ENCODE measurements around the gene NOL4L.
A peak's percentile ranks its signal among the peaks of the same experiment; 100 is the strongest.

Gene NOL4L

DNA sequence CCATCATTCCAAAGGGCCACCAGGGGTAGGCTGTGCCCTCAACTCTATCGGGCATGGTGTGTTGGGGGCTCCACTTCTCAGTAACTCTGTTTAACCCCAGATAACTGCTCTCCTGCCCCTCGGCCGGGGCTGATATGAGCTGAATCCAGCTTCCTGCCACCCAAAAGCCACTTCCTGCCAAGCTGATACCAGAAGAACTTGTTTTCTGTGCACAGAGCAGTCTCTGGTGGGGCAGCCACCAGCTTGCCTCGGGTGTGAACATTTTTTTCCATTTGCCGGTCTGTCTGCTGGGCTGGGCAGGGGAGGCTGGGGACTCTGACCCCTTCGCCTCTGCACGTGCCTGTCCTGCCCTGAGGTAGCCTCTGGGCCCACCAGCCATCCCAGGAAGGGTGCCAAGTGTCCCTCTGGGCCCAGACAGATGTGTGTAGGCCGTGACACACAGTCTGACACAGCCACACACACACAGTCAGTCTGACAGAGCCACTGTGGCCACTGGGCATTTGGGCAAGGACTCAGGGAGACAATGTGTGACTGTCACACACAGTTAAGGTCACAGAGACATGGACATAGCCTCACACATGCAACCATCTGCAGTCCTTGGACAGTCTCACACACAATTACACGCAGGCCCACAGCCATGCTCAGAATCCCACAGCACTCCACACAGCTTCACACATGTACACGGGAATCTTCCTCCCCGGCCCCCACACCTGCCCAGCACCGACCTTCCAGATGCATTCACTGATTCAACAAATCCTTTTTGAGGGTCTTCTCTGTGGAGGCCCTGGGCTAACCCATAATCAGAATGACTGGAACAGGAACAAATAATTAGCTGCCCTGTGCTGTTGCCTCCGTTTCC lies 45.1 kb downstream of the NOL4L start:
- DNase-seq (ENCODE audit: low spot score): no peak

DNA sequence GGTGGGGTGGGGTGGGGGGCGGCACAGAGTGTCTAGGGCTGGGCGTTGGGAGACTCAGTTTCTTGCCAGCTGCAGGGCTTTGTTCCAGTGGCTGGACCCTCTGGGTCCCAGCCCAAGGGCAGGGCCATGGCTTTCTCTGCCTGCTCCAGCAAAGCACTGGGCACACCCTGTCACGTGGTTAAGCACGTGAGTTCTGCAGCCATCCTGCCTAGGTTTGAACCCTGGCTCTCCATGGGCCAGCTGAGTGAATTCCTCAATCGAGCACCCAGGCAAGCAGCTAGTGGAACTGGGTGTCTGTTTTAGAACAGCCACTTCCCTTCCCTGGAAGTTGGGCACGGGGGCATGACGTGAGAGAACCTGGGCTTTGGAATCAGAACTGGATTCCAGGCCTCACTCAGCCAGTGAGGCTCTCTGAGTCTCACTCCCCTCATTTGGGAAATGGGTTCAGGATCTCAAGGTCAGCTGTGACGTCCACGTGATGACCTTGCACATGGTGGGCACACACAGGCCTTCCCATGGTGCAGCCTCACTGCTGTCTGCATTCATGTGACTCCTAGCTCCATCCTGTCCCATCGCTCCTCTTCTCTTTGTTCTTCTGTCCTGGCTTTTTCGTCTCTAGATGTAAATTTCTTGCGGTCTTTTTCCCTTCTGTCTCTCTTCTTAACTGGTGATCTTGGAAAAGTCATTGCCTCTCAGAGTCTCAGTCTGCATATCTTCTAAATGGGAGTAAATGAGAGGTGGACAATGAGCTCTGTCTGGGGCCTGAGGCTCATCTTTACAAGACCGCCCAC lies 45.9 kb downstream of the NOL4L start:
- no peak for DNase-seq (ENCODE audit: low spot score)

DNA sequence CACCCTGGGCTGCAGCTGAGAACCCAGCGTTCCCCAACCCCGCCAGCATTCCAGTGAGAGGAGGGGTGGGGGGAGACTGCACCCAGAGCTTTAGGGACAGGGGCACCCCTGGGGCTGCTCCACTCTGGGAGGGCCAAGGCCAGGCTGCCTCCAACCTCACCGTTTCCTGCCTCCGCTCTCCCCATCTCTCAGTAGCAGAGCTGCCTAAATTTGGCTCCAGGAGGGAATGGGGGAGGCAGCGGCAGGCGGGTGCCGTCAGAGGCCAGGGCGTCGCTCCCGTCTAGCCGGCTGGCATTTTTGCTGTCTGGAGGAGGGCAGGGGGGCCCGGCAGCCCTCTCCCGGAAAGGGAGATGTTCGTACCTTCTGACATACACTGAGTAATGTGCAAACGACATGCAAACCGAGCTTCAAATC lies 46.6 kb downstream of the NOL4L start:
- DNase-seq (ENCODE audit: low spot score): no peak

DNA sequence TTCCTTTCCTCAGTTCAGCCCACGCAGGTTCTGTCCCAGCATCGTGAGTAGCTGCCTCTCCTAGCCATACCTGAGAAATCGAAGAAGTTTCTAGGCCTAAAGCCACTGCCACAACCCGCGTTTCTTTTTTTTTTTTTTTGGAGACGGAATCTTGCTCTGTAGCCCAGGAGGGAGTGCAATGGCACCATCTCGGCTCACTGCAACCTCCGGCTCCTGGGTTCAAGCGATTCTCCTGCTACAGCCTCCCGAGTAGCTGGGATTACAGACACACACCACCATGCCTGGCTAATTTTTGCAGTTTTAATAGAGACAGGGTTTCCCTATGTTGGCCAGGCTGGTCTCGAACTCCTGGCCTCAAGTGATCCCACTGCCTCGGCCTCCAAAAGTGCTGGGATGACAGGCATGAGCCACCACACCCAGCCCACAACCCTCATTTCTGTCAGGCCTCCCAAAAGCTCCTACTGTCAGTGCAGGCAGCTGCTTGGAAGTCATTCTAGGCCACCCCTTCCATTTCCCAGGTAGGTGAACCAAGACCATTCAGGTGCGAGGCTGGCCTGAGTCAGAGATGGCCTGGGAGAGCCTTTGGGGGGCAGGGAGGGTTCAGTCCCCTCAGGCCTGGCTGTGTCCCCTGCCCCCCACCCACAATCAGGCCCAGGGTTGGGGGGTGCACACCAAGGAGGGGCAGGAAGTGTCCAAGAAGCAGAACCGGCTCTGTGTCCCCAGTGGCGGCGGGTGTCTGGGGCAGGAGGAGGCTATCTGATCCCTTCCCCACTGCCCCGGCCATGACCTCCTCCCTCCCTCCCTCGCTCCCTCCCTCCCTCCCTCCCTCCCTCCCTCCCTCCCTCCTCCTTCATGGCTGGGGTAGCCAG lies 47.2 kb downstream of the NOL4L start:
- no peak for DNase-seq (ENCODE audit: low spot score)

DNA sequence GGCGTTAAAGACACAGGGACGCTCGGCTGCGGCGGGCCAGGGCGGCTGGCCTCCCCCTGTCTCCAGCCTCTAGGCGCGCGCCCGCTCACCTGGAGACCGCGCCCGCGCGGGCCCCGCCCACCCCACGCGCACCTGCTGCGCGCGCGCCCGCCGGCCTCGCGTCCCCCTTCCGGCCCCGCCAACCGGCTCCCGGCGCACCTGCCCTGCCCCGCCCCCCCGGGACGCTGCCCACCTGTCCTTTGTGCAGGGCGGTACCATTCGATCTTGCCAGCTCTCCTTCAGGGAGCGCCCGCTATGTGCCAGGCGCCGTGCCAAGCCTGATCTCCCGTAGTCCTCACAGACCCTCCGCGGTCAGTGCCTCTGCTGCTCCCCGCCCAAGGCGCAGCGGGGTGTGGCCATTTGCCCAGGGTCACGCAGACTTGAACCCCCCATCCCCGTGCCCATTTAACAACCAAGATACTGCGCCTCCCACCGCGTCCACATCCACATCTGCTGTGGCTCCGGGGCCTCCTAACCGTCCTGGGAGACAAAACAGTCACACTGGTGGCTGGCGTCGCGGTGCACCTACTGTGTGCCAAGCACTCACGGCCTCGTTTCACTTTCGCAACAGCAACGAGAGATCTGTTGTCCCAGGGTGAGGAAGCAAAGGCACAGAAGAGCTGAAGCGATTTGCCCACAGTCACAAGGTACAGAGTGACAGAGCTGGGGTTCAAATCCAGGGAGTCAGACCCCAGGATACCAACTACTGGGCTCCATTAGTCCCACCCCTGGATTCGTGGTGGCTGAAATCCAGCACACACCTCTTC lies 48.1 kb downstream of the NOL4L start:
- no peak for DNase-seq (ENCODE audit: low spot score)

DNA sequence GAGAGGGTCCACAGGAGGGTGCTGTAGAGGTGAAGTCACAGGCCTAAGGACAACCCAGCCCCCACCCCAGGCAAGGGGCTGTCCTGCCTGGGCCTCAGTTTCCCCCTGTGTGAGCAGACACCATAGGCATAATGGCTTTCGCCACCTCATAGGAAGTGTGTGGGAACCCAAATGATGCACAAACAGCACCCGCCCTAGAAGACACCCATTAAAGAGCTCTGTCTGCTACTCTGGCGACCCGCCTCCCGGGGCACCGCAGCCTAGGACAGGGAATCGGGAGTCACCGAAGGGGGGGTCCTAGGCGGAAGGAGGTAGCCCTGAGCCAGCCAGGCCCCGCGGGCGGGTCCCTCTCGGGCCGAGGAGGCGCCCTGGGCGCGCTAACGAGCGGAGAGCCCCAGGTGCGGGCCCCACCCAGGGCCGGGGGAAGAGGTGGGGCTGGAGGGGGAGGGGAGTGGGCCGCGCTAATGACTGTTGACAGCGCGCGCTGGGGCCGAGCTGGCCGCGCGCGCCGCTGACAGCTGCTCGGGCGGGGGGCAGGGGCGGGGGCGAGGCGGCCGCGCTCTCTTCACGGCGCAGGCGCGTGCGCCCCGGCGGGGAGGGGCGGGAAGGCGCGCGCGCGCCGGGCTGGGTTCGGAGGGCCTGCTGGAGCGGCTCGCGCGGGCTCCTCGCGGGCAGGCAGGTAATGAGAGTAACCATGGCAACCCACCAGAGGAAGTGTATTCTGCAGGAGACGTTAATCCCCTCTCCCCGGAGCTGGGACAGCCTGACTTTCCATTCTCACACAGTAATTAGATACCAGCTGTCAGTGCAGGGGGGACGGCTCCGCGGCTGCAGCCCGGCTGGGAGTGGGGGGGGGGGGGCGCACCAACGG lies 48.9 kb downstream of the NOL4L start:
- DNase-seq (ENCODE audit: low spot score): no peak

DNA sequence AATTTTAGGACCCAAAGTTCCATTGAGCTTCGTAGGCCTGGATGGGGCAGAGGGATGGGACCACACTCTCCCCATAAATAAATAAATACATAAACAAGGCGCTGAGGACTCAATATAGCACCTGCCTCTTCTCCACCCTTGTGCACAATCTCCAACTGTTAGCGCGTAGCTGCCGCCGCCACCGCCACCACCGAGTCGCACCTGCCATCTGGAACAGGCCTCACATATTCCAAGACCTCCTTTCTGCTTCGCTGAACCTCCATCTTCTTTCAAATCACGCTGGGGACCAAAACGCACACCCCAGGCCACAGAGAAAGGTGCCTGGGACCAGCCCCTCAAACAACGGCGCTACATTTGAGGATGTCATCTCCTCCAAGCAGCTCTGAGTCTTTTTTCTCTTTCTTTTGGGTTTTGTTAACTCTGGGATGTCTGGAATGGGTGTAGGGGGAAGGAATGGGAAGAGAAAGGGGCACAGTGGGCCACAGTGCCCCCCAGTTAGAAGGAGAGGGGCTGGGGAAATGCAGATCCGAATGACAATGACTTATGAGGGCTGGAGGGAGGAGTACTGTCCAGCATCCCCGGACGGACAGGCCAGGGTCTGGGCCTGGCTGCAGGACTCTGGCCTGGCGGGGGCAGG lies 49.7 kb downstream of the NOL4L start:
- DNase-seq (ENCODE audit: low spot score): no peak

DNA sequence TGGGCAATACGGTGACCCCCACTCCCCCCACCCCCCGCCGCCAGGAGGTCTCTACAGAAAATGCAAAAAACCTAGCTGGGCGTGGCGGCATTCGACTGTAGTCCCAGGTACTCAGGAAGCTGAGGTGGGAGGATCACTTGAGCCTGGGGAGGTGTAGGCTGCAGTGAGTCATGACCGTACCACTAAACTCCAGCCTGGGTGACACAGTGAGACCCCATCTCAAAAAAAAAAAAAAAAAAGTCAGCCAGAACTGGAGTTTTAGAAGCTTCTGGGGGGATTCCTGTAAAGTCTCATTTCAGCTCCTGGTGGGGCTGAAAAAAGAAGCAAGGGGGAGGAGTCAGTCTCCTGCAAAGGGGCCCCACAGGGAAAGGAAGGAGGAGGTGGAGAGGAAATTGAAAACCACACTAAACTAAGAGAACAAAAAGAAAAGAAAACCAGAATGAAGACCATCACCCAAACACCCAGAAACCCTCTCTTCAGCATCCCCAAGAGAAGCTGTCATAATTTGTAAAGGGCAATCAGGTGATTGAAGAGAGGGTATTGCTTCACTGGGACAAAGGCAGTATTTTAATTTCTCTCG lies 50.4 kb downstream of the NOL4L start:
- no peak for DNase-seq (ENCODE audit: low spot score)

DNA sequence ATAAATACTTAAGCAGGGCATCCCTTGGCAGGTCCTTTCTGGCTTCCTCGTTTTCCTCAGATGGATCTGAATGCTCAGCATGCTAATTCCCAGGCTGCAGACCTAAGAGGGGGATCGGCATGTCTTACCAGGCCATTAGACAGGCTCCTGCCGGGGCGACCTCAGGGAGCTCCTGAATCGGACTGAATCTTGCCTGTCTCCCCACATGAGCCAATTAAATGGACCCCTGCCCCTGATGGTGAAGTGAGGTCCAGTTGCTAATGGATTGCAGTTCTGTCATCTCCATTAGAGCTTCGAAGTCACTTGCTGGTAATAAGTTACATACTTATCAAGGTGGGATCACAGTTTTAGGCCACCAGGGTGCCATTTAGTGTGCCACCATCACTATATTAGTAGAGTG lies 51.4 kb downstream of the NOL4L start:
- DNase-seq (ENCODE audit: low spot score): no peak

DNA sequence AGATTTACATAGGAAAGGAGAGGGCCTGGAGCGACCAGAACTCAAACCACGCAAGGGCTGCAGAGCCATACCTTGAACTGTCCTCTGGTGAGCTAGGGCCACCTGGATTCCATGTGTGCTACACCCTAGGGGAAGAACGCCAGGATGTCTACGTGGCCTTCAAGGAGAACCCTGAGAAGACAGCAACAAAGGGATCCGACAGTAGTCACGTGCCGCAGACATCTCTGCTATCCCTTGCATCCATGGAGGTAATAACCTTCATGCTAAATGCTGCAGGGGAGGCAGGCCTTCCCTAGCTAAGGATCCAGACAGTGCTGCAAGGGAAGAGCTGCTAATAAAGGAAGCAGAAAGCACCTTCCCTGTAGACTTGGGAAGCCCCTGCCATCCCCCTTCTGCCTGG lies 52.9 kb downstream of the NOL4L start:
- DNase-seq (ENCODE audit: low spot score): no peak

DNA sequence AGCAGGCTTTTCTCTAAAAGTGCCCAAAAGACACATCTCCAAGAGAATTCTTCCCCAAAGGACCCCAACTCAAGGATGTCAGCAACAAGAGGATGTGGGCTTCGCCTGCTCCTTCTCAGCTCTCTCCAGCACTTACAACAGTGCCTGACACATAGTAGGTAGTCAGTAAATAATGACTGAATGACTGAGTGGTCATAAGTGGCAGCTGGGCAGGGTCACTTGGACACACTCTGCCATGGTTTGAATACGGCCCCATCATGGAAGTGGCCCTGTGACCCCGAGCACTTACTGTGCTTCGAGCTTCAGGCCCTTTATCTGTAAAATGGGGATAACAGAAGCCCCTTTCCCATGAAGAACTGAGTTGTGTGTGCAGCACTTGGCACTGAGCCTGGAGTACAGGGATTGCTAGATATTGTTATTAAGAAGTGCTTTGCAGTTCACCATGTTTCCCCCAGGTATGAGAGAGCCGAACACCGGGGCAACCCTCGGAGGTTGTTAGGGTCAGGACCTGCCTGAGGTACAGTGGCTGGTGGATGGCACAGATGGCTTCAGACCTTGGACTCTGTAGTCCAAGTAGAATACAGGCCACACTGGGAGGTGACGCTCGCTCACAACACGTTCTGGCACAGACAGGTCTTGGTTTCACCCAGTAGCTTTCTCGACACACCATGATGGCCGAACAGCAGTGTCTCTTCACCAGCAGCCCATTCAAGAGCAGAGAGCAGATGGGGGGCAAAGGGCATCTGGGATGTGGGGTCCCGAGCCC lies 56.0 kb downstream of the NOL4L start:
- DNase-seq (ENCODE audit: low spot score): no peak

DNA sequence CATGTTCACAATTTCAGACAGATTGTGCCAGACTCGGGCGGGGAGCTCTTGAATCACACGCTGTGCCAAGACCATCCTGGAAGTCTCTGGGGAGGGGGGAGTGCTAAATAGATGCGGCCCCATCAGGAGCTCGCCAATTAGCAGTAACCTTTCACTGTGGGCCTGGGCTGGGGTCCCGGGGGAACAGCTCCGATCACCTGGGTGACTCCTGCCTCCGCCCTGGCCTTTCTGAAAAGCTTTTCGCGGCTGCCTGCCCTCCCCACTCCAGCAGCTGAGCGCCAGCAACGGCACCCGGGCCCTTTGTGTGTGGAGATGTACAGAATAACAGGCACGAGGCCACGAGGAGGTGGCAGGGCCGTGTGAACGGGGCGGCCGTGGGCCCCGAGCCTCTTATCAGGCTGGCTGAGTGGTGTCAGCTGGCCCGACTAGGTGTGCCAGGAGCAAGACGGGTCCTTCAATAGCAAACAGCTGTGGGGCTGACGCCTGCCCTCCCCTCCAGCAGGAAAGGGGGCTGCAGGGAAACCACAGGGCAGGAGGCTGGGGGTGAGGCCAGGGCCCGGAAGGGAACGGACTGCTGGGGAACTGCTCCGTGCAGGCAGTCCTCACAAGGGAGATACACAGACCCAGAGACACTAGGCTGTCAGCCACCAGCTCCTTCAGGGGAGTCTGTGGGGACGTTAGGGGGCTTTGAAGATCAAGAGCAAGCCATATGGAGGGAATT lies 56.8 kb downstream of the NOL4L start:
- no peak for DNase-seq (ENCODE audit: low spot score)

DNA sequence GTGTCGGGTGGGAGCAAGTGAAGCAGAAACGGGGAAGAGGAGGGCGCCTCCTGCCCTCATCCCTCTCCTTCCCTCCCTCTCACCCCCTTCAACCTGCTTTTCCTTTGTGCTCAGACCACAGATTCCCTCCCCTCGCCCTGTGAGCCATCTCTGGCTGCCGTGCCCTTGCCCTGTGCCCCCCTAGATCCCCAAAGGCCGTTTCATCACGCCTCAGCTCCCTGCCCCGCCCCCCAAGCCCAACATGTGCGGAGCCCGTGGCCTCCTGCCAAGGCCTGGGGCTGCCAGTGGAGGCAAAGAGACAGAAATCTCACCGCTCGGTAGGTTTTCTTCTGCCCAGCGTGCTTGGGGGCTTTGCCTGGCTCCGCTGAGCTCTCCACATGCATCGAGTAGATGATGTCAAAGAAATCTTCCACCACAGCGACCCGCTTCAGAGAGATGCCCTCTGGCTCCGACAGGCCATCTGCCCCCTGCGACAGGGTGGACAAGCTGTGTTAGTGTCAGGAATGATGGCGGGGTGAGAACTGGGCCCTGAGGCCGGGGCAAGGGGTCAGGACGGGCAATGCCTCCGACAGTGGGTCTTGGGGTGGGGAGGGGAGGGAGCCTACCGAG lies 57.6 kb downstream of the NOL4L start:
- DNase-seq (ENCODE audit: low spot score): no peak

DNA sequence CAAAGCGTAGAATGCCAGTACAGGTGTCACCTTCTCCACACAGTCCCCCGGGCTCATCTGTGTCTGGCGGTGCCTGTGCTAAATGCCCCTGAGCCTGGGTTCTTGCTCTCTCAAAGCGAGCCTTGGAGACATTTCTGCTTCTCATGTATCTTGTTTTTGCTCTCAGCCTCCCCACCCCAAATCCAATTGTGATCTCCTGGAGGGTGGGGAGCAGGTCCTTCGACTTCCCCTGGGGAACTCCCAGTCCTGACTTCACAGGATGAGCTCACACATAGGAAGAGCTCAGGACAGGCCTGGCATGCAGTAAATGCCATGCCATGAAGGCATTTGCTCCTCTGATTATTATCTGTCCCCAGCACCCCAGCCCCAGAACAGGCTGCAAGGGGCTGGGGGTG lies 58.1 kb downstream of the NOL4L start:
- no peak for DNase-seq (ENCODE audit: low spot score)

DNA sequence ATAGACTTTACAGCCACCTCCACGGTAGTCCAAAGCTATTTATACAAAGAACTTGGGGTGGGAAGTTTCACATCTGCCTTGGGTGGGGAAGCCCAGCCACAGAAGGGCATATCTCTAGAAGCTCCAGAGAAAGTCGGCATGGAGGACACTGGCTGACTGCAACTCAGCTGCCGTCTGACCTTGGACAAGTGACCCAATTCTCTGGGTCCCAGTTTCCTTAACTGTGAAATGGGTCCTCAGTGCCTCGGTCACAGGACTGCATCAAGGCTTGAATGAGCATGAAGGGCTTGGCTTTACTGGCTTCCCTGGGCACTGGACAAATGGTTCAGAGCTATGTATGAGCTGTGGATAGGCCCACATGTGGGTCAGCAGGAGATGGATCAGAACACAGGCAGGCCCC lies 58.6 kb downstream of the NOL4L start:
- no peak for DNase-seq (ENCODE audit: low spot score)

DNA sequence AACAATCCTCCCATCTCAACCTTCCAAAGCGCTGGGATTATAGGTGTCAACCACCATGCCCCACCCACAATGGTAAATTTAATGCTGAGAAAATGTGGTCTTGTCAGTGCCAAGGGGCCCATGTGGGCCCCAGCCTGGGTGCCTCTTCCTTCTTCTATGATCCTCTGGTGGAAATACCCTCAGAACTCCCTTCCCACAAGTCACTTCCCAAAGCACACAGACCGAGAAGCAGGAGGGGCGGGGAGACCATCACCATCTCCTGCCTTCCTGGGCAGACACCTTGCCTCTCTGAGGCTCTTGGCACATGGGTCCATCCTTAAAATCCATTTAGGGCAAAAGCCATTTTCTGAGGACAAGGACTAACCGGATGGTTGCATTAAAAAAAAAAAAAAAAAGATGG lies 59.0 kb downstream of the NOL4L start:
- DNase-seq (ENCODE audit: low spot score): no peak

DNA sequence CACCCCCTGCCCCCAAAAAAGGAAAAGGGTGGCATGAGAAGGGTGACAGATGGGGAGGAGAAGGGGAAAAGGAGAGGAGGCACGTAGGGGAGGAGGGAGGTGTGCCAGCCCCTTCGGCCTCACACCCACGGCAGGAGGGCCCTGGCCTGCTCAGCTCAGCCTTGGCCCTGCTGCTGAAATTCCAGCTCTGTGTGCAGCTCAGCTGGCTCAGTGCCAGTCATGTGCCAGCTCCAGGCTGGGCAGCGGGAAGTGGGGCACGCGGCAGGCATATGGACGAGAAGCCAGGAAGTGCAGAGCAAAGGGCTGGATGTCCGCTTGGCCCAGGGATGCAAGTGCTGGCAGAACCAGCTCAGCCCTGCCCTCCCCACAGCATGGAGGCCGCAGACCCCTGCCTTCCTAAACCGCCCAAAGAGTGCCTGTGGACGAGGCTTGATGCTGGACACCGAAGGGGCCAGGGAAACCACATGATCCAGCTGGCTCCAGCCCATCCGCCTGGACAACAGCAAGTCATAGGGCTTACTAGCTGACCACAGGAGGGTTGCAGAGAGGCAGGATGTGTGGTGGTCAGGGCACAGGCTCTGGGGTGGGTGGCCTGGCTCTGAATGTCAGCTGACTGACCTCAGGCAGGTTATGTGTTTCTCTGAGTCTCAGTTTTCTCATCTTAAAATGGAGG lies 60.2 kb downstream of the NOL4L start:
- DNase-seq (ENCODE audit: low spot score): peak; percentile 67
